ENCODE data around the gene LIF.
"Not testable (repeated sequence)": the region's sequence is repeated elsewhere in the genome, so short reads cannot be mapped to it uniquely, and the experiment has no call there.

DNA sequence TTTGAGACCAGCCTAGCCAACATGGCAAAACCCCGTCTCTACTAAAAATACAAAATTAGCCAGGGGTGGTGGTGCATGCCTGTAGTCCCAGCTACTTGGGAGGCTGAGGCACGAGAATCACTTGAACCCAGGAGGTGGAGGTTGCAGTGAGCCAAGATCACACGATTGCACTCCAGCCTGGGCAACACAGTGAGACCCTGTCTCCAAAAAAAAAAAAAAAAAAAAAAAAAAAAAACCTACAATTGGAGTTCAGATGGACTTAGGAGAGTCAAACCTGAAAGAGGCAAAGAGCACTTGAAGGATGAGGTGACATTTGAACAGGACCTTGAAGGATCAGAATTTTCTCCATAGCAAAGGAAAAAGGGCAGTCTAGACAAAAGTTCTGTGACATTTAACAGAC is 12.2 kb downstream of the LIF start:
- TF ChIP-seq TCF7L2 (IDR thresholded peaks at IDR 0.05; ENCODE audit: low read depth, low read length); POLR2AphosphoS5 (IDR thresholded peaks at IDR 0.05; ENCODE audit: low read depth, low read length); SIN3A (IDR thresholded peaks at IDR 0.05; ENCODE audit: borderline replicate concordance, insufficient read depth, low read depth, low read length): not testable (repeated sequence)
- TF ChIP-seq, protein P1, sequence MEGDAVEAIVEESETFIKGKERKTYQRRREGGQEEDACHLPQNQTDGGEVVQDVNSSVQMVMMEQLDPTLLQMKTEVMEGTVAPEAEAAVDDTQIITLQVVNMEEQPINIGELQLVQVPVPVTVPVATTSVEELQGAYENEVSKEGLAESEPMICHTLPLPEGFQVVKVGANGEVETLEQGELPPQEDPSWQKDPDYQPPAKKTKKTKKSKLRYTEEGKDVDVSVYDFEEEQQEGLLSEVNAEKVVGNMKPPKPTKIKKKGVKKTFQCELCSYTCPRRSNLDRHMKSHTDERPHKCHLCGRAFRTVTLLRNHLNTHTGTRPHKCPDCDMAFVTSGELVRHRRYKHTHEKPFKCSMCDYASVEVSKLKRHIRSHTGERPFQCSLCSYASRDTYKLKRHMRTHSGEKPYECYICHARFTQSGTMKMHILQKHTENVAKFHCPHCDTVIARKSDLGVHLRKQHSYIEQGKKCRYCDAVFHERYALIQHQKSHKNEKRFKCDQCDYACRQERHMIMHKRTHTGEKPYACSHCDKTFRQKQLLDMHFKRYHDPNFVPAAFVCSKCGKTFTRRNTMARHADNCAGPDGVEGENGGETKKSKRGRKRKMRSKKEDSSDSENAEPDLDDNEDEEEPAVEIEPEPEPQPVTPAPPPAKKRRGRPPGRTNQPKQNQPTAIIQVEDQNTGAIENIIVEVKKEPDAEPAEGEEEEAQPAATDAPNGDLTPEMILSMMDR (IDR thresholded peaks at IDR 0.05) = not testable (repeated sequence)
- TF ChIP-seq, protein P2, sequence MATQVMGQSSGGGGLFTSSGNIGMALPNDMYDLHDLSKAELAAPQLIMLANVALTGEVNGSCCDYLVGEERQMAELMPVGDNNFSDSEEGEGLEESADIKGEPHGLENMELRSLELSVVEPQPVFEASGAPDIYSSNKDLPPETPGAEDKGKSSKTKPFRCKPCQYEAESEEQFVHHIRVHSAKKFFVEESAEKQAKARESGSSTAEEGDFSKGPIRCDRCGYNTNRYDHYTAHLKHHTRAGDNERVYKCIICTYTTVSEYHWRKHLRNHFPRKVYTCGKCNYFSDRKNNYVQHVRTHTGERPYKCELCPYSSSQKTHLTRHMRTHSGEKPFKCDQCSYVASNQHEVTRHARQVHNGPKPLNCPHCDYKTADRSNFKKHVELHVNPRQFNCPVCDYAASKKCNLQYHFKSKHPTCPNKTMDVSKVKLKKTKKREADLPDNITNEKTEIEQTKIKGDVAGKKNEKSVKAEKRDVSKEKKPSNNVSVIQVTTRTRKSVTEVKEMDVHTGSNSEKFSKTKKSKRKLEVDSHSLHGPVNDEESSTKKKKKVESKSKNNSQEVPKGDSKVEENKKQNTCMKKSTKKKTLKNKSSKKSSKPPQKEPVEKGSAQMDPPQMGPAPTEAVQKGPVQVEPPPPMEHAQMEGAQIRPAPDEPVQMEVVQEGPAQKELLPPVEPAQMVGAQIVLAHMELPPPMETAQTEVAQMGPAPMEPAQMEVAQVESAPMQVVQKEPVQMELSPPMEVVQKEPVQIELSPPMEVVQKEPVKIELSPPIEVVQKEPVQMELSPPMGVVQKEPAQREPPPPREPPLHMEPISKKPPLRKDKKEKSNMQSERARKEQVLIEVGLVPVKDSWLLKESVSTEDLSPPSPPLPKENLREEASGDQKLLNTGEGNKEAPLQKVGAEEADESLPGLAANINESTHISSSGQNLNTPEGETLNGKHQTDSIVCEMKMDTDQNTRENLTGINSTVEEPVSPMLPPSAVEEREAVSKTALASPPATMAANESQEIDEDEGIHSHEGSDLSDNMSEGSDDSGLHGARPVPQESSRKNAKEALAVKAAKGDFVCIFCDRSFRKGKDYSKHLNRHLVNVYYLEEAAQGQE (IDR thresholded peaks at IDR 0.05; ENCODE audit: insufficient read depth in 1 of 2, low read depth in 2 of 2, low read length in 1 of 2) = not testable (repeated sequence)

Measured in Panc1 (cell line).